ENCODE data around the gene STXBP1. TPM values are rescaled to one million over a fixed set of nuclear protein-coding genes. Genes with fewer than 3 reads are reported as not detected.

Gene STXBP1
- total RNA-seq, 4 donors from 2014 or later: 3.4 to 36.8 (median 9.2) TPM

GRCh38 chr9:127667906-127668305 lies 55.8 kb downstream of the STXBP1 start:
- H3K27me3 ChIP-seq: no peaks in the 10 kb centered on the region
- no peaks in the 10 kb centered on the region for H3K9me3 ChIP-seq
- H3K36me3 ChIP-seq: peaks cover 0 to 43% of the 10 kb centered on the region in 2 donors
- no peak overlapping the region for H3K27ac ChIP-seq
- DNase-seq (no peak), ATAC-seq (no peak)
- H3K4me1 ChIP-seq: no peaks in the 10 kb centered on the region
- in situ Hi-C loops (cut with MboI; ENCODE audit: low sequenced_read_pairs in 4 of 4) (no loop called here), intact Hi-C loops (cut with DNase I; ENCODE audit: low total_unique reads) (no loop called here)
- no peak overlapping the region for H3K4me3 ChIP-seq
- no peak for TF ChIP-seq POLR2A (IDR thresholded peaks at IDR 0.05)
- TF ChIP-seq CTCF (IDR thresholded peaks at IDR 0.05 in 4 of 5, conservative IDR thresholded peaks at IDR 0.05 in 1 of 5): no peak

- in situ Hi-C loops (cut with MboI; ENCODE audit: low sequenced_read_pairs in 4 of 4) (no loop called here), intact Hi-C loops (cut with DNase I; ENCODE audit: low total_unique reads) (no loop called here)
- no peak for TF ChIP-seq CTCF (IDR thresholded peaks at IDR 0.05 in 4 of 5, conservative IDR thresholded peaks at IDR 0.05 in 1 of 5)
- no peak for TF ChIP-seq POLR2A (IDR thresholded peaks at IDR 0.05)
- Histone ChIP-seq H3K36me3 (peaks cover 0 to 38% of the 10 kb centered on the region in 2 donors), H3K4me1 (peaks cover 0 to 2% of the 10 kb centered on the region in 2 donors), H3K27ac (no peak overlapping the region), H3K27me3 (no peaks in the 10 kb centered on the region), H3K9me3 (no peaks in the 10 kb centered on the region), H3K4me3 (no peak overlapping the region)
- ATAC-seq: no peak
- no peak for DNase-seq
Measured at GRCh38 chr9:127673234-127673633, 61.2 kb downstream of the STXBP1 start.

- peaks cover 0 to 38% of the 10 kb centered on the region in 2 donors for H3K36me3 ChIP-seq
- peaks cover 0 to 2% of the 10 kb centered on the region in 2 donors for H3K4me1 ChIP-seq
- peak; percentile 86 to 89 for ATAC-seq
- in situ Hi-C loops (cut with MboI; ENCODE audit: low sequenced_read_pairs in 4 of 4): no loop called here
- no peak overlapping the region for H3K4me3 ChIP-seq
- H3K9me3 ChIP-seq: no peaks in the 10 kb centered on the region
- intact Hi-C loops (cut with DNase I; ENCODE audit: low total_unique reads): no loop called here
- no peak for TF ChIP-seq CTCF (IDR thresholded peaks at IDR 0.05 in 4 of 5, conservative IDR thresholded peaks at IDR 0.05 in 1 of 5)
- TF ChIP-seq POLR2A (IDR thresholded peaks at IDR 0.05): no peak
- H3K27ac ChIP-seq: peak overlapping the region in 2 of 4 donors; percentile 18 to 46
- peak in 1 of 2 donors; percentile 28 for DNase-seq
- H3K27me3 ChIP-seq: no peaks in the 10 kb centered on the region
Measured at GRCh38 chr9:127676638-127677037, 64.6 kb downstream of the STXBP1 start.

- Histone ChIP-seq H3K27me3 (no peaks in the 10 kb centered on the region), H3K36me3 (peaks cover 0 to 14% of the 10 kb centered on the region in 2 donors), H3K4me3 (no peak overlapping the region), H3K27ac (no peak overlapping the region), H3K4me1 (peaks cover 12 to 20% of the 10 kb centered on the region in 2 donors), H3K9me3 (no peaks in the 10 kb centered on the region)
- ATAC-seq (no peak), DNase-seq (no peak)
- TF ChIP-seq POLR2A (IDR thresholded peaks at IDR 0.05) (no peak), CTCF (IDR thresholded peaks at IDR 0.05 in 4 of 5, conservative IDR thresholded peaks at IDR 0.05 in 1 of 5) (no peak)
- intact Hi-C loops (cut with DNase I; ENCODE audit: low total_unique reads): no loop called here
- in situ Hi-C loops (cut with MboI; ENCODE audit: low sequenced_read_pairs in 4 of 4): no loop called here
Measured at GRCh38 chr9:127679506-127679905, 67.4 kb downstream of the STXBP1 start.

- intact Hi-C loops (cut with DNase I; ENCODE audit: low total_unique reads): loop anchor here (5.0 kb wide), 1 partner anchor 68 kb away; the partner anchor contains the start of gene STXBP1
- Histone ChIP-seq H3K4me3 (no peak overlapping the region), H3K9me3 (no peaks in the 10 kb centered on the region), H3K36me3 (peaks cover 0 to 14% of the 10 kb centered on the region in 2 donors), H3K27ac (no peak overlapping the region), H3K27me3 (no peaks in the 10 kb centered on the region), H3K4me1 (peaks cover 12 to 20% of the 10 kb centered on the region in 2 donors)
- in situ Hi-C loops (cut with MboI; ENCODE audit: low sequenced_read_pairs in 4 of 4): no loop called here
- DNase-seq (no peak), ATAC-seq (no peak)
- no peak for TF ChIP-seq CTCF (IDR thresholded peaks at IDR 0.05 in 4 of 5, conservative IDR thresholded peaks at IDR 0.05 in 1 of 5)
- no peak for TF ChIP-seq POLR2A (IDR thresholded peaks at IDR 0.05)
Measured at GRCh38 chr9:127680226-127680625, 68.1 kb downstream of the STXBP1 start.

Measured in gastrocnemius medialis (tissue), 4 donors.